Mesendoderm (in vitro differentiated cells): Measurements from ENCODE around the gene JUN. TPM values are rescaled to one million over a fixed set of nuclear protein-coding genes. Genes with fewer than 3 reads are reported as not detected.

Experiments
- DNase-seq: peaks from one replicate; pipeline ENCODE4 v3.0.0; 2013
- H2AK5ac ChIP-seq: 2 replicates; pipeline ENCODE4 v1.6.1; 2013; ENCODE audit warnings: low read length, inconsistent platforms
- H2BK120ac ChIP-seq: 2 replicates; pipeline ENCODE4 v1.6.1; 2013; ENCODE audit warnings: low read depth, mild to moderate bottlenecking, low read length, moderate library complexity, mixed read lengths
- H2BK15ac ChIP-seq: replicated peaks from 2 replicates; pipeline ENCODE4 v1.6.1; 2013; ENCODE audit warnings: low read depth, mild to moderate bottlenecking, moderate library complexity
- H2BK5ac ChIP-seq: 2 replicates; pipeline ENCODE4 v1.6.1; 2013; ENCODE audit warnings: low read length, inconsistent platforms
- H3K18ac ChIP-seq: 2 replicates; pipeline ENCODE4 v1.6.1; 2013; ENCODE audit warnings: mild to moderate bottlenecking, low read length, mixed read lengths
- H3K23ac ChIP-seq: one replicate; pipeline ENCODE4 v1.6.1; 2013; ENCODE audit warnings: low read length
- H3K27ac ChIP-seq: 2 replicates; pipeline ENCODE4 v1.5.1; 2013; ENCODE audit warnings: low read depth, mild to moderate bottlenecking, inconsistent platforms, low read length, moderate library complexity
- H3K27me3 ChIP-seq: 2 replicates; pipeline ENCODE4 v1.6.1; 2013; ENCODE audit warnings: low read length, control low read depth, mild to moderate bottlenecking, inconsistent platforms; ENCODE audit not compliant: insufficient read depth, poor library complexity
- H3K36me3 ChIP-seq: 2 replicates; pipeline ENCODE4 v1.6.1; 2013; ENCODE audit warnings: low read length, inconsistent platforms; ENCODE audit not compliant: control insufficient read depth, insufficient read depth
- H3K4ac ChIP-seq: one replicate; pipeline ENCODE4 v1.6.1; 2013; ENCODE audit warnings: low read depth, mild to moderate bottlenecking, low read length, moderate library complexity
- H3K4me1 ChIP-seq: 2 replicates; pipeline ENCODE4 v1.6.1; 2013; ENCODE audit warnings: low read depth, low read length, inconsistent platforms; ENCODE audit not compliant: control insufficient read depth
- H3K4me2 ChIP-seq: 2 replicates; pipeline ENCODE4 v1.6.1; 2013; ENCODE audit warnings: low read length
- H3K4me3 ChIP-seq: 2 replicates; pipeline ENCODE4 v1.5.1; 2013; ENCODE audit warnings: mild to moderate bottlenecking, low read length
- H3K56ac ChIP-seq: one replicate; pipeline ENCODE4 v1.6.1; 2013; ENCODE audit warnings: low read length
- H3K79me1 ChIP-seq: 2 replicates; pipeline ENCODE4 v1.6.1; 2013; ENCODE audit warnings: low read length, inconsistent platforms
- H3K79me2 ChIP-seq: 2 replicates; pipeline ENCODE4 v1.6.1; 2013; ENCODE audit warnings: mild to moderate bottlenecking, low read length; ENCODE audit not compliant: control insufficient read depth, insufficient read depth
- H3K9ac ChIP-seq: 2 replicates; pipeline ENCODE4 v1.6.1; 2013; ENCODE audit warnings: low read length, inconsistent platforms
- H4K5ac ChIP-seq: one replicate; pipeline ENCODE4 v1.6.1; 2013; ENCODE audit warnings: low read length
- H4K8ac ChIP-seq: one replicate; pipeline ENCODE4 v1.6.1; 2013; ENCODE audit warnings: low read depth, mild to moderate bottlenecking, control low read depth, low read length, moderate library complexity
- WGBS: extraction: QIAGEN DNeasy Blood & Tissue Kit; methylation state at CpG from one replicate; pipeline ENCODE4 v1.1.7; 2013; ENCODE audit warnings: low lambda C conversion rate, missing lambda C conversion rate; ENCODE audit not compliant: insufficient coverage; ENCODE audit errors: extremely low coverage; 5-methylcytosine and 5-hydroxymethylcytosine counted together
- polyA plus RNA-seq, 2 experiments: library from polyadenylated mRNA; stranded (reverse); fragments of 200-250 nt; gene quantifications; one replicate each; pipeline ENCODE4 v1.2.3, GENCODE V29; 2013

Gene JUN
- 11.0 TPM for polyA plus RNA-seq (2013, experiment 1 of 2)
- 12.2 TPM for polyA plus RNA-seq (2013, experiment 2 of 2)

GRCh38 chr1:58783993-58784757 lies at the start of gene JUN:
Gene JUN (minus strand): TSS chr1:58784047. CDS start chr1:58783070, 977 bp downstream.
- Histone ChIP-seq H3K4me2 (peak within 1 kb of the TSS; percentile 98), H4K8ac (no peak within 1 kb of the TSS), H3K79me1 (peaks cover 2% of the 10 kb centered on the region), H2BK5ac (no peak within 1 kb of the TSS), H3K27me3 (no peaks in the 10 kb centered on the region), H3K9ac (peak within 1 kb of the TSS; percentile 88), H3K4me3 (peak within 1 kb of the TSS; percentile 77), H3K56ac (peak within 1 kb of the TSS; percentile 92), H3K23ac (peak within 1 kb of the TSS; percentile 83), H3K4me1 (peaks cover 5% of the 10 kb centered on the region), H3K27ac (peak within 1 kb of the TSS; percentile 87), H4K5ac (no peak within 1 kb of the TSS), H2BK15ac (no peak within 1 kb of the TSS), H3K4ac (peak within 1 kb of the TSS; percentile 39), H2AK5ac (no peak within 1 kb of the TSS), H3K36me3 (no peaks in the 10 kb centered on the region), H3K79me2 (peaks cover 20% of the 10 kb centered on the region), H3K18ac (peak within 1 kb of the TSS; percentile 94), H2BK120ac (no peak within 1 kb of the TSS)
- DNase-seq: peak; percentile 100
- no CpG with 5 or more reads among the region's 57 CpGs for WGBS

- H4K5ac ChIP-seq: no peak overlapping the region
- H2BK120ac ChIP-seq: no peak overlapping the region
- no peak overlapping the region for H2BK5ac ChIP-seq
- H2AK5ac ChIP-seq: no peak overlapping the region
- H3K18ac ChIP-seq: no peak overlapping the region
- no peak overlapping the region for H4K8ac ChIP-seq
- H3K4ac ChIP-seq: no peak overlapping the region
- no peak overlapping the region for H3K4me2 ChIP-seq
- H3K4me1 ChIP-seq: no peaks in the 10 kb centered on the region
- WGBS: no CpG with 5 or more reads among the region's 1 CpG
- no peak overlapping the region for H3K23ac ChIP-seq
- H3K56ac ChIP-seq: no peak overlapping the region
- no peaks in the 10 kb centered on the region for H3K79me1 ChIP-seq
- no peaks in the 10 kb centered on the region for H3K36me3 ChIP-seq
- no peak for DNase-seq
- no peak overlapping the region for H3K27ac ChIP-seq
- no peak overlapping the region for H3K4me3 ChIP-seq
- H3K9ac ChIP-seq: no peak overlapping the region
- H3K79me2 ChIP-seq: no peaks in the 10 kb centered on the region
- no peaks in the 10 kb centered on the region for H3K27me3 ChIP-seq
- H2BK15ac ChIP-seq: no peak overlapping the region
These were observed 49.3 kb upstream of the JUN start for GRCh38 chr1:58833166-58833565.

GRCh38 chr1:58830291-58830690 lies 46.4 kb upstream of the JUN start:
- H3K9ac ChIP-seq: no peak overlapping the region
- no peak overlapping the region for H3K18ac ChIP-seq
- no peak overlapping the region for H2BK15ac ChIP-seq
- H3K4me2 ChIP-seq: no peak overlapping the region
- no peaks in the 10 kb centered on the region for H3K79me2 ChIP-seq
- H3K27ac ChIP-seq: no peak overlapping the region
- H3K4me3 ChIP-seq: no peak overlapping the region
- H2AK5ac ChIP-seq: no peak overlapping the region
- no peak overlapping the region for H3K4ac ChIP-seq
- H3K79me1 ChIP-seq: no peaks in the 10 kb centered on the region
- no peak overlapping the region for H4K5ac ChIP-seq
- H2BK120ac ChIP-seq: no peak overlapping the region
- no peaks in the 10 kb centered on the region for H3K4me1 ChIP-seq
- H3K56ac ChIP-seq: no peak overlapping the region
- H3K23ac ChIP-seq: no peak overlapping the region
- H3K27me3 ChIP-seq: no peaks in the 10 kb centered on the region
- no peak for DNase-seq
- no peak overlapping the region for H4K8ac ChIP-seq
- WGBS: no CpG with 5 or more reads among the region's 1 CpG
- no peaks in the 10 kb centered on the region for H3K36me3 ChIP-seq
- H2BK5ac ChIP-seq: no peak overlapping the region

DNA sequence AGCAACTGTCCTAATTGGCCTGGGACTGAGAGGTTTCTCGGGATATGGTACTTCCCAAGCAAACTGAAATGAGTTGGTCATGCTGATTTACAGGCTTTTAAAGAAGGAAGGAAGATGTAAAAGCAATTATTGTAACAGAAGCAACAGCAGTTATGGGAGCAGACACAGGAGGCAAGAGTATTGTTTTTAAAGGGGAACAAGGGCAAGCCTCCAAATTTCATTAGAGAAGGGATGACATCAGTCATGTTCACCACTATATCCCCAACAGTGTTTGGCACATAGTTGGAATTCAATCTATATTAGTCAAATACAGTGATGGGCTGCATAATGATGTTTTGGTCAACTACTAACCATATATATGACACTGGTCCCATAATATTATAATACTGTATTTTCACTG lies 46.0 kb upstream of the JUN start:
- no peak overlapping the region for H3K4me3 ChIP-seq
- no peak overlapping the region for H3K23ac ChIP-seq
- H3K4ac ChIP-seq: no peak overlapping the region
- no peak overlapping the region for H4K5ac ChIP-seq
- no peak overlapping the region for H2AK5ac ChIP-seq
- WGBS: no CpG with 5 or more reads among the region's 1 CpG
- no peaks in the 10 kb centered on the region for H3K79me2 ChIP-seq
- H3K27ac ChIP-seq: no peak overlapping the region
- no peak overlapping the region for H3K9ac ChIP-seq
- H2BK120ac ChIP-seq: no peak overlapping the region
- H3K18ac ChIP-seq: no peak overlapping the region
- DNase-seq: no peak
- H3K4me1 ChIP-seq: no peaks in the 10 kb centered on the region
- H3K36me3 ChIP-seq: no peaks in the 10 kb centered on the region
- no peaks in the 10 kb centered on the region for H3K27me3 ChIP-seq
- no peak overlapping the region for H2BK5ac ChIP-seq
- H2BK15ac ChIP-seq: no peak overlapping the region
- H4K8ac ChIP-seq: no peak overlapping the region
- H3K79me1 ChIP-seq: no peaks in the 10 kb centered on the region
- no peak overlapping the region for H3K56ac ChIP-seq
- no peak overlapping the region for H3K4me2 ChIP-seq

DNA sequence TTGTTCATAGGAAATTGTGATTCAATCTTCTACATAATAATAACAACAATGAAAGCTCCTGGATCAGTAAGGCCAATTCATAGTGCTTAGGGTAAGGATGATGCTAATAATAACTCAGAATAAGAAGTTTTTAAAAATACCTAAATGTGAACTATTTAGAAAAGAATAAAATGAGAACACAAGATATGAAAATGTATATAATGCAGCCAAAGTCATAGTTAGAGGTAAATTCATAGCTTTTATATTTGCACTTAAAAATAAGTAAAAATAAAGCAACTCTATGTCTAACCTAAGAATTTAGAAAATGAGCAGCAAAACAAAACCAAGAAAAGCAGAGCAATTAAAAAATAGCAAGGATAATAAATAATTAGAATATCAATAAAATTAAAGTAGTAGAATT lies 43.5 kb upstream of the JUN start:
- no peak overlapping the region for H3K56ac ChIP-seq
- no peak overlapping the region for H3K18ac ChIP-seq
- H3K36me3 ChIP-seq: no peaks in the 10 kb centered on the region
- no peaks in the 10 kb centered on the region for H3K4me1 ChIP-seq
- no peaks in the 10 kb centered on the region for H3K27me3 ChIP-seq
- H2BK5ac ChIP-seq: no peak overlapping the region
- no peak overlapping the region for H3K4me3 ChIP-seq
- no peak overlapping the region for H2AK5ac ChIP-seq
- H3K9ac ChIP-seq: no peak overlapping the region
- no peak overlapping the region for H3K4ac ChIP-seq
- H3K4me2 ChIP-seq: no peak overlapping the region
- H3K27ac ChIP-seq: no peak overlapping the region
- no peak overlapping the region for H4K8ac ChIP-seq
- no peak overlapping the region for H2BK15ac ChIP-seq
- H3K79me2 ChIP-seq: no peaks in the 10 kb centered on the region
- DNase-seq: no peak
- no peak overlapping the region for H4K5ac ChIP-seq
- no peak overlapping the region for H2BK120ac ChIP-seq
- no peaks in the 10 kb centered on the region for H3K79me1 ChIP-seq
- no peak overlapping the region for H3K23ac ChIP-seq
